WTC11 (cell line): ENCODE results near the gene MYCBP2. TPM values are rescaled to one million over a fixed set of nuclear protein-coding genes. Genes with fewer than 3 reads are reported as not detected.

Source experiments
- ATAC-seq: fragments of 200-7000 bp; cut with Tn5 transposase; 2 replicates; pipeline ENCODE4 v1.10.0; 2021; ENCODE audit warnings: mild to moderate bottlenecking, moderate library complexity
- CTCF ChIA-PET: fragments of 300-600 bp; sonication (Branson Sonifier 250); formaldehyde crosslinking; loops from one replicate; lab custom pipeline; 2021; ENCODE audit warnings: antibody characterized with exemption; lab: Charles Lee
- POLR2A ChIA-PET: fragments of 350-600 bp; sonication (Branson Sonifier 250); formaldehyde crosslinking; loops from one replicate; lab custom pipeline; 2021; ENCODE audit warnings: antibody characterized with exemption; lab: Charles Lee
- DNase-seq: peaks from one replicate; pipeline ENCODE4 v3.0.0; 2021; ENCODE audit warnings: low spot score
- H3K27ac Mint-ChIP-seq: 2 replicates; pipeline ENCODE4 v1.8.0; 2021; ENCODE audit warnings: mixed read lengths
- H3K27me3 Mint-ChIP-seq: 2 replicates; pipeline ENCODE4 v1.8.0; 2021; ENCODE audit warnings: low read depth, mild to moderate bottlenecking, moderate library complexity, mixed read lengths
- H3K36me3 Mint-ChIP-seq: 2 replicates; pipeline ENCODE4 v1.8.0; 2021; ENCODE audit warnings: mixed read lengths
- H3K4me1 Mint-ChIP-seq: 2 replicates; pipeline ENCODE4 v1.8.0; 2022; ENCODE audit warnings: mixed read lengths
- H3K4me3 Mint-ChIP-seq: 2 replicates; pipeline ENCODE4 v1.8.0; 2021; ENCODE audit warnings: mild to moderate bottlenecking, moderate library complexity, mixed read lengths
- H3K9me3 Mint-ChIP-seq: 2 replicates; pipeline ENCODE4 v1.8.0; 2021; ENCODE audit warnings: mixed read lengths
- ATF1 ChIP-seq: sonication (generic); formaldehyde crosslinking; IDR thresholded peaks from 2 replicates; pipeline ENCODE4 v1.8.1; 2023; ENCODE audit warnings: mild to moderate bottlenecking, moderate library complexity, missing genetic modification reagents
- FOXK1 ChIP-seq: sonication (generic); formaldehyde crosslinking; IDR thresholded peaks from 2 replicates; pipeline ENCODE4 v1.8.0; 2022; ENCODE audit warnings: mild to moderate bottlenecking, moderate library complexity, missing genetic modification reagents
- HMGA2 ChIP-seq: fragments of 250-450 bp; sonication (Bioruptor Pico); IDR thresholded peaks from 2 replicates; pipeline ENCODE4 v1.4.0; 2021; ENCODE audit warnings: mild to moderate bottlenecking, moderate library complexity
- MLX ChIP-seq: sonication (generic); formaldehyde crosslinking; IDR thresholded peaks from 2 replicates; pipeline ENCODE4 v1.8.1; 2023; ENCODE audit warnings: mild to moderate bottlenecking, missing genetic modification reagents, moderate library complexity
- NFYB ChIP-seq: sonication (generic); formaldehyde crosslinking; conservative IDR thresholded peaks from 2 replicates; pipeline ENCODE4 v1.8.0; 2022; ENCODE audit warnings: low read depth, missing genetic modification reagents
- NR1H2 ChIP-seq: sonication (generic); formaldehyde crosslinking; IDR thresholded peaks from 2 replicates; pipeline ENCODE4 v1.9.0; 2021; ENCODE audit warnings: mild to moderate bottlenecking, moderate library complexity, missing genetic modification reagents
- NR3C1 ChIP-seq: sonication (generic); formaldehyde crosslinking; conservative IDR thresholded peaks from 2 replicates; pipeline ENCODE4 v1.8.1; 2023; ENCODE audit warnings: low read depth, mild to moderate bottlenecking, missing genetic modification reagents
- RORB ChIP-seq: fragments of 250-450 bp; sonication (Bioruptor Pico); IDR thresholded peaks from 2 replicates; pipeline ENCODE4 v1.9.0; 2021; ENCODE audit warnings: mild to moderate bottlenecking
- STAT6 ChIP-seq: sonication (generic); formaldehyde crosslinking; conservative IDR thresholded peaks from 2 replicates; pipeline ENCODE4 v1.8.1; 2023; ENCODE audit warnings: mild to moderate bottlenecking, low read depth, missing genetic modification reagents, moderate library complexity
- ZNF281 ChIP-seq: sonication (generic); formaldehyde crosslinking; IDR thresholded peaks from 2 replicates; pipeline ENCODE4 v1.8.0; 2023; ENCODE audit warnings: mild to moderate bottlenecking, missing genetic modification reagents
- ZNF317 ChIP-seq: sonication (generic); formaldehyde crosslinking; IDR thresholded peaks from 2 replicates; pipeline ENCODE4 v1.8.1; 2023; ENCODE audit warnings: low read depth, mild to moderate bottlenecking, moderate library complexity, missing genetic modification reagents, borderline replicate concordance
- total RNA-seq: library from RNA; stranded (reverse); gene quantifications from 3 replicates; pipeline ENCODE4 v1.2.3, GENCODE V29; 2021
- TF ChIP-seq, protein P1 (sequence below): sonication (generic); formaldehyde crosslinking; IDR thresholded peaks from 2 replicates; pipeline ENCODE4 v1.8.0; 2022; ENCODE audit warnings: mild to moderate bottlenecking, missing genetic modification reagents
- TF ChIP-seq, protein P2 (sequence below): fragments of 250-450 bp; sonication (Bioruptor Pico); IDR thresholded peaks from 2 replicates; pipeline ENCODE4 v1.9.0; 2021; ENCODE audit warnings: moderate library complexity, mild to moderate bottlenecking, inconsistent platforms, borderline replicate concordance
- TF ChIP-seq, protein P3 (sequence below): sonication (generic); formaldehyde crosslinking; IDR thresholded peaks from 2 replicates; pipeline ENCODE4 v1.8.1; 2022; ENCODE audit warnings: low read depth, mild to moderate bottlenecking, moderate library complexity, missing genetic modification reagents, borderline replicate concordance
- TF ChIP-seq, protein P4 (sequence below): sonication (generic); formaldehyde crosslinking; IDR thresholded peaks from 2 replicates; pipeline ENCODE4 v1.8.1; 2022; ENCODE audit warnings: low read depth, missing genetic modification reagents, borderline replicate concordance
- TF ChIP-seq, protein P5 (sequence below): sonication (generic); formaldehyde crosslinking; IDR thresholded peaks from 2 replicates; pipeline ENCODE4 v1.8.1; 2023; ENCODE audit warnings: mild to moderate bottlenecking, missing genetic modification reagents

The MYCBP2 gene
- total RNA-seq, 1 experiment from 2014 or later, result 54.3 TPM

GRCh38 chr13:77235456-77236022 is 91.4 kb downstream of the MYCBP2 start (continued):
- no peak for TF ChIP-seq ZNF281 (CRISPR knock-in tag)
- TF ChIP-seq, protein P1, sequence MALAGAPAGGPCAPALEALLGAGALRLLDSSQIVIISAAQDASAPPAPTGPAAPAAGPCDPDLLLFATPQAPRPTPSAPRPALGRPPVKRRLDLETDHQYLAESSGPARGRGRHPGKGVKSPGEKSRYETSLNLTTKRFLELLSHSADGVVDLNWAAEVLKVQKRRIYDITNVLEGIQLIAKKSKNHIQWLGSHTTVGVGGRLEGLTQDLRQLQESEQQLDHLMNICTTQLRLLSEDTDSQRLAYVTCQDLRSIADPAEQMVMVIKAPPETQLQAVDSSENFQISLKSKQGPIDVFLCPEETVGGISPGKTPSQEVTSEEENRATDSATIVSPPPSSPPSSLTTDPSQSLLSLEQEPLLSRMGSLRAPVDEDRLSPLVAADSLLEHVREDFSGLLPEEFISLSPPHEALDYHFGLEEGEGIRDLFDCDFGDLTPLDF (CRISPR knock-in tag), result no peak

GRCh38 chr13:77233159-77233558 is 93.7 kb downstream of the MYCBP2 start:
- H3K4me3 Mint-ChIP-seq, result no peak overlapping the region
- CTCF ChIA-PET, result no interaction called here
- no peak overlapping the region for H3K27ac Mint-ChIP-seq
- TF ChIP-seq STAT6 (no peak), RORB (no peak), ZNF317 (CRISPR knock-in tag) (no peak), HMGA2 (CRISPR knock-in tag) (no peak), FOXK1 (no peak), NFYB (no peak), MLX (no peak), ATF1 (CRISPR knock-in tag) (no peak), ZNF281 (CRISPR knock-in tag) (no peak), NR1H2 (CRISPR knock-in tag) (no peak), NR3C1 (CRISPR knock-in tag) (no peak)
- TF ChIP-seq, protein P2, sequence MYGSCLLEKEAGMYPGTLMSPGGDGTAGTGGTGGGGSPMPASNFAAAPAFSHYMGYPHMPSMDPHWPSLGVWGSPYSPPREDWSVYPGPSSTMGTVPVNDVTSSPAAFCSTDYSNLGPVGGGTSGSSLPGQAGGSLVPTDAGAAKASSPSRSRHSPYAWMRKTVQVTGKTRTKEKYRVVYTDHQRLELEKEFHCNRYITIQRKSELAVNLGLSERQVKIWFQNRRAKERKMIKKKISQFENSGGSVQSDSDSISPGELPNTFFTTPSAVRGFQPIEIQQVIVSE (CRISPR knock-in tag), result no peak
- TF ChIP-seq, protein P3, sequence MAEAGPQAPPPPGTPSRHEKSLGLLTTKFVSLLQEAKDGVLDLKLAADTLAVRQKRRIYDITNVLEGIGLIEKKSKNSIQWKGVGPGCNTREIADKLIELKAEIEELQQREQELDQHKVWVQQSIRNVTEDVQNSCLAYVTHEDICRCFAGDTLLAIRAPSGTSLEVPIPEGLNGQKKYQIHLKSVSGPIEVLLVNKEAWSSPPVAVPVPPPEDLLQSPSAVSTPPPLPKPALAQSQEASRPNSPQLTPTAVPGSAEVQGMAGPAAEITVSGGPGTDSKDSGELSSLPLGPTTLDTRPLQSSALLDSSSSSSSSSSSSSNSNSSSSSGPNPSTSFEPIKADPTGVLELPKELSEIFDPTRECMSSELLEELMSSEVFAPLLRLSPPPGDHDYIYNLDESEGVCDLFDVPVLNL (CRISPR knock-in tag), result no peak
- TF ChIP-seq, protein P4, sequence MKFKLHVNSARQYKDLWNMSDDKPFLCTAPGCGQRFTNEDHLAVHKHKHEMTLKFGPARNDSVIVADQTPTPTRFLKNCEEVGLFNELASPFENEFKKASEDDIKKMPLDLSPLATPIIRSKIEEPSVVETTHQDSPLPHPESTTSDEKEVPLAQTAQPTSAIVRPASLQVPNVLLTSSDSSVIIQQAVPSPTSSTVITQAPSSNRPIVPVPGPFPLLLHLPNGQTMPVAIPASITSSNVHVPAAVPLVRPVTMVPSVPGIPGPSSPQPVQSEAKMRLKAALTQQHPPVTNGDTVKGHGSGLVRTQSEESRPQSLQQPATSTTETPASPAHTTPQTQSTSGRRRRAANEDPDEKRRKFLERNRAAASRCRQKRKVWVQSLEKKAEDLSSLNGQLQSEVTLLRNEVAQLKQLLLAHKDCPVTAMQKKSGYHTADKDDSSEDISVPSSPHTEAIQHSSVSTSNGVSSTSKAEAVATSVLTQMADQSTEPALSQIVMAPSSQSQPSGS, result no peak
- TF ChIP-seq, protein P5, sequence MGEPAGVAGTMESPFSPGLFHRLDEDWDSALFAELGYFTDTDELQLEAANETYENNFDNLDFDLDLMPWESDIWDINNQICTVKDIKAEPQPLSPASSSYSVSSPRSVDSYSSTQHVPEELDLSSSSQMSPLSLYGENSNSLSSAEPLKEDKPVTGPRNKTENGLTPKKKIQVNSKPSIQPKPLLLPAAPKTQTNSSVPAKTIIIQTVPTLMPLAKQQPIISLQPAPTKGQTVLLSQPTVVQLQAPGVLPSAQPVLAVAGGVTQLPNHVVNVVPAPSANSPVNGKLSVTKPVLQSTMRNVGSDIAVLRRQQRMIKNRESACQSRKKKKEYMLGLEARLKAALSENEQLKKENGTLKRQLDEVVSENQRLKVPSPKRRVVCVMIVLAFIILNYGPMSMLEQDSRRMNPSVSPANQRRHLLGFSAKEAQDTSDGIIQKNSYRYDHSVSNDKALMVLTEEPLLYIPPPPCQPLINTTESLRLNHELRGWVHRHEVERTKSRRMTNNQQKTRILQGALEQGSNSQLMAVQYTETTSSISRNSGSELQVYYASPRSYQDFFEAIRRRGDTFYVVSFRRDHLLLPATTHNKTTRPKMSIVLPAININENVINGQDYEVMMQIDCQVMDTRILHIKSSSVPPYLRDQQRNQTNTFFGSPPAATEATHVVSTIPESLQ (CRISPR knock-in tag), result no peak

More at GRCh38 chr13:77233159-77233558, 93.7 kb downstream of the MYCBP2 start:
- no peaks in the 10 kb centered on the region for H3K9me3 Mint-ChIP-seq
- no peak for ATAC-seq
- POLR2A ChIA-PET, result no interaction called here
- no peaks in the 10 kb centered on the region for H3K27me3 Mint-ChIP-seq
- DNase-seq, result no peak
- no peaks in the 10 kb centered on the region for H3K4me1 Mint-ChIP-seq
- 0 out of 2 replicates have a peak, but pooled peaks cover under 1% of the 10 kb centered on the region for H3K36me3 Mint-ChIP-seq
